Measurements from ENCODE around the gene SF3A2. TPM values are rescaled to one million over a fixed set of nuclear protein-coding genes. Genes with fewer than 3 reads are reported as not detected.

The SF3A2 gene
- total RNA-seq, 1 donor from 2014 or later, result 107 TPM

DNA sequence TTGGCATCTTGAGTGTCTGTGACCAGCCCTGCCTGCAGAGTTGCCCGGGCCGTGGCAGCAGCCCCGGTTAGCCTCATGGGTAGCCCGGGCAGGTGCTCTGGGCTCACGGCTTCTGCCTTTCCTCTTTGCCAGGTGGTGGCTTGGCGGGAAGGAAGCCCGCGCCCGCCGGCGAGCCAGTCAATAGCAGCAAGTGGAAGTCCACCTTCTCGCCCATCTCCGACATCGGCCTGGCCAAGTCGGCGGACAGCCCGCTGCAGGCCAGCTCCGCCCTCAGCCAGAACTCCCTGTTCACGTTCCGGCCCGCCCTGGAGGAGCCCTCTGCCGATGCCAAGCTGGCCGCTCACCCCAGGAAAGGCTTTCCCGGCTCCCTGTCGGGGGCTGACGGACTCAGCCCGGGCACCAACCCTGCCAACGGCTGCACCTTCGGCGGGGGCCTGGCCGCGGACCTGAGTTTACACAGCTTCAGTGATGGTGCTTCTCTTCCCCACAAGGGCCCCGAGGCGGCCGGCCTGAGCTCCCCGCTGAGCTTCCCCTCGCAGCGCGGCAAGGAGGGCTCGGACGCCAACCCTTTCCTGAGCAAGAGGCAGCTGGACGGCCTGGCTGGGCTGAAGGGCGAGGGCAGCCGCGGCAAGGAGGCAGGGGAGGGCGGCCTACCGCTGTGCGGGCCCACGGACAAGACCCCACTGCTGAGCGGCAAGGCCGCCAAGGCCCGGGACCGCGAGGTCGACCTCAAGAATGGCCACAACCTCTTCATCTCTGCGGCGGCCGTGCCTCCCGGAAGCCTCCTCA is 10.4 kb upstream of the SF3A2 start:
- no peak for DNase-seq
- Mint-ChIP-seq H3K4me3 (no peak overlapping the region), H3K9me3 (no peaks in the 10 kb centered on the region), H3K4me1 (peaks cover 42% of the 10 kb centered on the region), H3K27ac (no peak overlapping the region), H3K36me3 (ENCODE audit: low read depth) (peaks cover 64% of the 10 kb centered on the region), H3K27me3 (no peaks in the 10 kb centered on the region)
- ATAC-seq (ENCODE audit: low read depth), result no peak
- intact Hi-C loops (cut with micrococcal nuclease), result no loop called here
- ChIA-PET CTCF (interaction anchor here (1.3 kb wide), 1 partner anchor 70 kb away, joined by 3 read pairs; no protein-coding TSS in a partner anchor), POLR2A (interaction anchor here (1.2 to 1.4 kb wide), 2 partner anchors 10 to 46 kb away, joined by 3 read pairs; partner anchors contain the start of gene PLEKHJ1)
- TF ChIP-seq, protein P1, sequence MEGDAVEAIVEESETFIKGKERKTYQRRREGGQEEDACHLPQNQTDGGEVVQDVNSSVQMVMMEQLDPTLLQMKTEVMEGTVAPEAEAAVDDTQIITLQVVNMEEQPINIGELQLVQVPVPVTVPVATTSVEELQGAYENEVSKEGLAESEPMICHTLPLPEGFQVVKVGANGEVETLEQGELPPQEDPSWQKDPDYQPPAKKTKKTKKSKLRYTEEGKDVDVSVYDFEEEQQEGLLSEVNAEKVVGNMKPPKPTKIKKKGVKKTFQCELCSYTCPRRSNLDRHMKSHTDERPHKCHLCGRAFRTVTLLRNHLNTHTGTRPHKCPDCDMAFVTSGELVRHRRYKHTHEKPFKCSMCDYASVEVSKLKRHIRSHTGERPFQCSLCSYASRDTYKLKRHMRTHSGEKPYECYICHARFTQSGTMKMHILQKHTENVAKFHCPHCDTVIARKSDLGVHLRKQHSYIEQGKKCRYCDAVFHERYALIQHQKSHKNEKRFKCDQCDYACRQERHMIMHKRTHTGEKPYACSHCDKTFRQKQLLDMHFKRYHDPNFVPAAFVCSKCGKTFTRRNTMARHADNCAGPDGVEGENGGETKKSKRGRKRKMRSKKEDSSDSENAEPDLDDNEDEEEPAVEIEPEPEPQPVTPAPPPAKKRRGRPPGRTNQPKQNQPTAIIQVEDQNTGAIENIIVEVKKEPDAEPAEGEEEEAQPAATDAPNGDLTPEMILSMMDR (IDR thresholded peaks at IDR 0.05), result no peak

DNA sequence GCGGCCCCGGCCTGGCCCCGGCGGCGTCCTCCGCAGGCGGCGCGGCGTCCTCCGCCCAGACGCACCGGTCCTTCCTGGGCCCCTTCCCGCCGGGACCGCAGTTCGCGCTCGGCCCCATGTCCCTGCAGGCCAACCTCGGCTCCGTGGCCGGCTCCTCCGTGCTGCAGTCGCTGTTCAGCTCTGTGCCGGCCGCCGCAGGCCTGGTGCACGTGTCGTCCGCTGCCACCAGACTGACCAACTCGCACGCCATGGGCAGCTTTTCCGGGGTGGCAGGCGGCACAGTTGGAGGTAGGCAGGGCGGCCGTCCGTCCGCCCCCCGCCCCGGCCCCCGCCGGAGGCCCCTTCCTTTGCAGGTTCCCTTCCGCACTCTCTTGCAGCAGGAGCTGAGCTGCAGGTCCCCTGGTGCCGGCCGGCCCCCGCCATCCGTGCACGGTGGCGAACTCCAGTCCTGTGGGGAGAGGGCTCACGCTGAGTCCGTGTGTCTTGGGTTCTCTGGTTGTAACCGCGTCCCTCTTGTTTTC is 9.7 kb upstream of the SF3A2 start:
- no peaks in the 10 kb centered on the region for H3K27me3 Mint-ChIP-seq
- TF ChIP-seq, protein P1 (IDR thresholded peaks at IDR 0.05), result no peak
- ChIA-PET POLR2A (interaction anchor here (0.6 to 1.5 kb wide), 6 partner anchors 9 to 374 kb away, joined by 3 to 4 read pairs (median 4); partner anchors contain the start of gene PLEKHJ1), CTCF (interaction anchor here (1.0 to 1.3 kb wide), 3 partner anchors 9 to 71 kb away, joined by 3 to 4 read pairs (median 3); partner anchors contain the start of gene PLEKHJ1)
- H3K9me3 Mint-ChIP-seq, result no peaks in the 10 kb centered on the region
- peaks cover 68% of the 10 kb centered on the region for H3K36me3 Mint-ChIP-seq (ENCODE audit: low read depth)
- no peak overlapping the region for H3K4me3 Mint-ChIP-seq
- no peak for ATAC-seq (ENCODE audit: low read depth)
- peaks cover 45% of the 10 kb centered on the region for H3K4me1 Mint-ChIP-seq
- no peak for DNase-seq
- intact Hi-C loops (cut with micrococcal nuclease), result no loop called here
- H3K27ac Mint-ChIP-seq, result no peak overlapping the region

DNA sequence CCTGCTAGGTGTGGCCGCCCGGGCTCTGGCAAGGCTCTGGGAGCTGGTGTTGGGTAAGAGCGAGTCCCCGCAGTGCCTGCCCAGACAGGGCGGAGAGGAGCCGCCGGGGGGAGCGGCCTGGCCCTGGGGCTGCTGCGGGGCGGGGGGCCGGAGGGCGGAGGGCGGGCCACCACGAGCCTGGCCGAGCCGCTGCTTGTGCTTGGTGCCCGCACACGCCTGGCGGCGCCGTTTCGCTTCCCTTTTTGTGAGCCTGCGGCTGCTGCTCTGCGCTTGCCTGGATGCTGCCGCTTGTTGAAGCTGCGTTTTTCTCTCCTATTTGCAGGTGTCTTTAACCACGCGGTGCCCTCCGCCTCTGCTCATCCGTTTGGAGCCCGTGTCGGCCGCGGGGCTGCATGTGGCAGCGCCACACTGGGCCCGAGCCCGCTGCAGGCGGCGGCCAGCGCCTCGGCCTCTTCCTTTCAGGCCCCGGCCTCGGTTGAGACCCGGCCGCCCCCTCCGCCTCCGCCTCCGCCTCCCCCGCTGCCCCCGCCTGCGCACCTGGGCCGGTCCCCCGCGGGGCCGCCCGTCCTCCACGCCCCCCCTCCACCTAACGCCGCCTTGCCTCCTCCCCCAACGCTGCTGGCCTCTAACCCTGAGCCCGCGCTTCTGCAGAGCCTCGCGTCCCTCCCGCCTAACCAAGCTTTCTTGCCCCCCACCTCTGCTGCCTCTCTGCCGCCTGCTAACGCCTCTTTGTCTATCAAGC is 9.0 kb upstream of the SF3A2 start:
- POLR2A ChIA-PET, result interaction anchor here (0.6 to 1.5 kb wide), 7 partner anchors 8 to 373 kb away, joined by 3 to 5 read pairs (median 4); partner anchors contain the start of gene PLEKHJ1
- Mint-ChIP-seq H3K27me3 (no peaks in the 10 kb centered on the region), H3K9me3 (no peaks in the 10 kb centered on the region), H3K4me3 (no peak overlapping the region), H3K4me1 (peaks cover 42% of the 10 kb centered on the region), H3K27ac (peak overlapping the region; percentile 46), H3K36me3 (ENCODE audit: low read depth) (peaks cover 71% of the 10 kb centered on the region)
- TF ChIP-seq, protein P1 (IDR thresholded peaks at IDR 0.05), result no peak
- intact Hi-C loops (cut with micrococcal nuclease), result no loop called here
- DNase-seq, result peak; percentile 48
- ATAC-seq (ENCODE audit: low read depth), result peak; percentile 48
- CTCF ChIA-PET, result interaction anchor here (0.6 to 2.6 kb wide), 4 partner anchors 8 to 143 kb away, joined by 3 to 6 read pairs (median 4); partner anchors contain the start of gene PLEKHJ1

GRCh38 chr19:2228157-2229030 is 8.2 kb upstream of the SF3A2 start:
- TF ChIP-seq, protein P1 (IDR thresholded peaks at IDR 0.05), result no peak
- DNase-seq (no peak), ATAC-seq (ENCODE audit: low read depth) (no peak)
- Mint-ChIP-seq H3K4me3 (no peak overlapping the region), H3K36me3 (ENCODE audit: low read depth) (peaks cover 70% of the 10 kb centered on the region), H3K4me1 (peaks cover 38% of the 10 kb centered on the region), H3K9me3 (no peaks in the 10 kb centered on the region), H3K27me3 (no peaks in the 10 kb centered on the region), H3K27ac (peak overlapping the region; percentile 46)
- intact Hi-C loops (cut with micrococcal nuclease), result no loop called here
- ChIA-PET CTCF (interaction anchor here (0.6 to 2.6 kb wide), 5 partner anchors 8 to 144 kb away, joined by 3 to 6 read pairs (median 3); partner anchors contain the start of gene PLEKHJ1), POLR2A (interaction anchor here (0.5 to 1.5 kb wide), 6 partner anchors 8 to 517 kb away, joined by 3 to 5 read pairs (median 4); partner anchors contain the start of gene PLEKHJ1)

Data from activated B cell treated with CpG ODN at 0.5 μM for 24 hours (primary cell).